ENCODE data around the gene SIRT5.

SIRT5 gene

GRCh38 chr6:13561624-13562267 is 12.7 kb upstream of the SIRT5 start:
- Histone ChIP-seq H3K27ac (no peak overlapping the region), H3K27me3 (replicated peaks) (no peaks in the 10 kb centered on the region), H3K36me3 (replicated peaks) (no peaks in the 10 kb centered on the region), H3K4me3 (ENCODE audit: low read depth, low read length) (no peak overlapping the region)
- in situ Hi-C loops (cut with HindIII; ENCODE audit: low pct_ligation_motif_present, low sequenced_read_pairs) = no loop called here
- TF ChIP-seq CTCF (IDR thresholded peaks at IDR 0.05; ENCODE audit: low read depth, low read length, missing control alignments) = no peak
- no peak for DNase-seq

GRCh38 chr6:13563009-13563408 is 11.4 kb upstream of the SIRT5 start:
- Histone ChIP-seq H3K27me3 (replicated peaks) (no peaks in the 10 kb centered on the region), H3K27ac (no peak overlapping the region), H3K4me3 (ENCODE audit: low read depth, low read length) (no peak overlapping the region), H3K36me3 (replicated peaks) (no peaks in the 10 kb centered on the region)
- in situ Hi-C loops (cut with HindIII; ENCODE audit: low pct_ligation_motif_present, low sequenced_read_pairs) = no loop called here
- no peak for DNase-seq
- TF ChIP-seq CTCF (IDR thresholded peaks at IDR 0.05; ENCODE audit: low read depth, low read length, missing control alignments) = no peak

GRCh38 chr6:13565921-13566320 is 8.5 kb upstream of the SIRT5 start:
- no peak for DNase-seq
- no peak overlapping the region for H3K27ac ChIP-seq
- no peaks in the 10 kb centered on the region for H3K36me3 ChIP-seq (replicated peaks)
- H3K4me3 ChIP-seq (ENCODE audit: low read depth, low read length) = no peak overlapping the region
- no peak for TF ChIP-seq CTCF (IDR thresholded peaks at IDR 0.05; ENCODE audit: low read depth, low read length, missing control alignments)
- H3K27me3 ChIP-seq (replicated peaks) = no peaks in the 10 kb centered on the region
- in situ Hi-C loops (cut with HindIII; ENCODE audit: low pct_ligation_motif_present, low sequenced_read_pairs) = no loop called here

DNA sequence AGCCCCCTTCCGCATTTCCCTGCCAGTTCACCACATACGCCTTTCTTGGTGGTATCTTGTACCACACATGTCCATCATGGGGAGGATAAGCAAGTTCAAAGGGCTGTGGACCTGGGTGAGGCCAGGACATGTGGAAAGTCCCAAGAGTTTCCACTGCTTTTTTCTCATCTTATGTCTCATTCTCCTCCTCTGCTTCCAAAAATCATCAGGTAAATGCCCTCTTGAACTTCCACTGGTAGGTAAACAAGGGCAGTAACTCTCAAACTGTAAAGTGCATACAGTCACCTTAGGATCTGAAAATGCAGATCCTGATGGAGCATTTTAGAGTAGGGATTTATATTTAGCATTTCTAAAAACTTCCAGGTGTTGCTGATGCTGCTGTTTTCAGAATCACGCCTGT is 7.9 kb upstream of the SIRT5 start:
- H3K4me3 ChIP-seq (ENCODE audit: low read depth, low read length) = no peak overlapping the region
- in situ Hi-C loops (cut with HindIII; ENCODE audit: low pct_ligation_motif_present, low sequenced_read_pairs) = no loop called here

DNA sequence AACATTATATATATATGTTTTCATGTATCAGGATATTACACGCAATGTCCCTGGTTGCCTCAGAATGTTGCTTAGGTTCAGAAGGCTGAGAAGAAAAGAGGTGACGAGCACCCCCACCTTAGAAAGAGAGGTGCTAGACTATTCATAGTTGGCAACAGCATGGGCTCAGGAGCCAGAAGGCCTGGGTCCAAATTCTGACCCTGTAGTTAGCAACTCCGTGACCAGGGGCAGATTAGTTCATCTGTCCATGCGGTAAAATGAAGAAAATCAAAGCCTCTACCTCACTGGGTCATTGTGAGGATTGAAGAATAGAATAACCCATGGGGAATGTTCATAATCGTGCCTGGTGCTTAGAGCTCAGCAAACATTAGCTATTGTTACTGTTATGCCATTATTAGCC is 5.4 kb upstream of the SIRT5 start:
- Histone ChIP-seq H3K27ac (no peak overlapping the region), H3K27me3 (replicated peaks) (no peaks in the 10 kb centered on the region), H3K36me3 (replicated peaks) (no peaks in the 10 kb centered on the region), H3K4me3 (ENCODE audit: low read depth, low read length) (no peak overlapping the region)
- no peak for TF ChIP-seq CTCF (IDR thresholded peaks at IDR 0.05; ENCODE audit: low read depth, low read length, missing control alignments)
- in situ Hi-C loops (cut with HindIII; ENCODE audit: low pct_ligation_motif_present, low sequenced_read_pairs) = no loop called here
- no peak for DNase-seq

More for the DNA sequence above, 7.9 kb upstream of the SIRT5 start:
- no peaks in the 10 kb centered on the region for H3K27me3 ChIP-seq (replicated peaks)
- TF ChIP-seq CTCF (IDR thresholded peaks at IDR 0.05; ENCODE audit: low read depth, low read length, missing control alignments) = no peak
- H3K27ac ChIP-seq = no peak overlapping the region
- H3K36me3 ChIP-seq (replicated peaks) = no peaks in the 10 kb centered on the region
- no peak for DNase-seq

GRCh38 chr6:13572240-13572639 is 2.2 kb upstream of the SIRT5 start:
- TF ChIP-seq CTCF (IDR thresholded peaks at IDR 0.05; ENCODE audit: low read depth, low read length, missing control alignments) = no peak
- no peak overlapping the region for H3K4me3 ChIP-seq (ENCODE audit: low read depth, low read length)
- no peaks in the 10 kb centered on the region for H3K27me3 ChIP-seq (replicated peaks)
- DNase-seq = no peak
- no peak overlapping the region for H3K27ac ChIP-seq
- H3K36me3 ChIP-seq (replicated peaks) = no peaks in the 10 kb centered on the region
- in situ Hi-C loops (cut with HindIII; ENCODE audit: low pct_ligation_motif_present, low sequenced_read_pairs) = no loop called here

All from brain microvascular endothelial cell (primary cell).